ENCODE measurements around the gene ARIH1.
"Not testable (repeated sequence)": the region's sequence is repeated elsewhere in the genome, so short reads cannot be mapped to it uniquely, and the experiment has no call there.

ARIH1 gene

GRCh38 chr15:72474912-72475628 is 940 bp downstream of the ARIH1 start:
- H3K27ac Mint-ChIP-seq: peak overlapping the region; percentile 100
- H3K9me3 Mint-ChIP-seq: no peaks in the 10 kb centered on the region
- H3K4me1 Mint-ChIP-seq: peaks cover 31% of the 10 kb centered on the region
- ATAC-seq (ENCODE audit: low read depth) (peak; percentile 55), DNase-seq (ENCODE audit: low spot score in 2 of 2) (peak; percentile 80 to 85)
- H3K36me3 Mint-ChIP-seq: peaks cover 8% of the 10 kb centered on the region
- H3K4me3 Mint-ChIP-seq: peak overlapping the region; percentile 95
- no peaks in the 10 kb centered on the region for H3K27me3 Mint-ChIP-seq

GRCh38 chr15:72475674-72476073 is 1.5 kb downstream of the ARIH1 start:
- peaks cover 31% of the 10 kb centered on the region for H3K4me1 Mint-ChIP-seq
- DNase-seq (ENCODE audit: low spot score in 2 of 2) (no peak), ATAC-seq (ENCODE audit: low read depth) (no peak)
- no peaks in the 10 kb centered on the region for H3K27me3 Mint-ChIP-seq
- H3K36me3 Mint-ChIP-seq: peaks cover 9% of the 10 kb centered on the region
- no peaks in the 10 kb centered on the region for H3K9me3 Mint-ChIP-seq
- peak overlapping the region; percentile 100 for H3K27ac Mint-ChIP-seq
- H3K4me3 Mint-ChIP-seq: peak overlapping the region; percentile 95

GRCh38 chr15:72476330-72476729 is 2.2 kb downstream of the ARIH1 start:
- DNase-seq (ENCODE audit: low spot score in 2 of 2); H3K9me3 Mint-ChIP-seq; ATAC-seq (ENCODE audit: low read depth); H3K27ac Mint-ChIP-seq; H3K27me3 Mint-ChIP-seq: not testable (repeated sequence)
- Mint-ChIP-seq H3K36me3 (peaks cover 13% of the 10 kb centered on the region), H3K4me3 (peak overlapping the region; percentile 63), H3K4me1 (peaks cover 33% of the 10 kb centered on the region)

GRCh38 chr15:72481015-72481659 is 7.0 kb downstream of the ARIH1 start:
- H3K4me3 Mint-ChIP-seq: no peak overlapping the region
- peak overlapping the region; percentile 56 for H3K27ac Mint-ChIP-seq
- H3K27me3 Mint-ChIP-seq: no peaks in the 10 kb centered on the region
- peaks cover 12% of the 10 kb centered on the region for H3K36me3 Mint-ChIP-seq
- no peak for ATAC-seq (ENCODE audit: low read depth)
- DNase-seq (ENCODE audit: low spot score in 2 of 2): no peak
- H3K9me3 Mint-ChIP-seq: no peaks in the 10 kb centered on the region
- peaks cover 34% of the 10 kb centered on the region for H3K4me1 Mint-ChIP-seq

GRCh38 chr15:72482275-72482674 is 8.1 kb downstream of the ARIH1 start:
- Mint-ChIP-seq H3K4me3 (peak overlapping the region; percentile 1), H3K27ac (no peak overlapping the region), H3K9me3 (no peaks in the 10 kb centered on the region), H3K27me3 (no peaks in the 10 kb centered on the region), H3K4me1 (peaks cover 31% of the 10 kb centered on the region), H3K36me3 (peaks cover 12% of the 10 kb centered on the region)
- DNase-seq (ENCODE audit: low spot score in 2 of 2) (no peak), ATAC-seq (ENCODE audit: low read depth) (peak; percentile 66)

GRCh38 chr15:72483279-72483678 is 9.1 kb downstream of the ARIH1 start:
- ATAC-seq (ENCODE audit: low read depth) (no peak), DNase-seq (ENCODE audit: low spot score in 2 of 2) (no peak)
- Mint-ChIP-seq H3K27me3 (no peaks in the 10 kb centered on the region), H3K4me3 (no peak overlapping the region), H3K4me1 (peaks cover 38% of the 10 kb centered on the region), H3K9me3 (no peaks in the 10 kb centered on the region), H3K36me3 (peaks cover 18% of the 10 kb centered on the region), H3K27ac (no peak overlapping the region)

- ATAC-seq (ENCODE audit: low read depth) (no peak), DNase-seq (ENCODE audit: low spot score in 2 of 2) (no peak)
- Mint-ChIP-seq H3K9me3 (no peaks in the 10 kb centered on the region), H3K27me3 (no peaks in the 10 kb centered on the region), H3K4me1 (peaks cover 36% of the 10 kb centered on the region), H3K4me3 (no peak overlapping the region), H3K27ac (no peak overlapping the region), H3K36me3 (peaks cover 11% of the 10 kb centered on the region)
Measured at GRCh38 chr15:72486144-72486543, 12.0 kb downstream of the ARIH1 start.

GRCh38 chr15:72487070-72487797 is 13.1 kb downstream of the ARIH1 start:
- DNase-seq (ENCODE audit: low spot score in 2 of 2) (no peak), ATAC-seq (ENCODE audit: low read depth) (no peak)
- H3K27ac Mint-ChIP-seq: peak overlapping the region; percentile 56
- H3K27me3 Mint-ChIP-seq: no peaks in the 10 kb centered on the region
- peaks cover 10% of the 10 kb centered on the region for H3K36me3 Mint-ChIP-seq
- no peaks in the 10 kb centered on the region for H3K9me3 Mint-ChIP-seq
- H3K4me1 Mint-ChIP-seq: peaks cover 36% of the 10 kb centered on the region
- no peak overlapping the region for H3K4me3 Mint-ChIP-seq

- peaks cover 35% of the 10 kb centered on the region for H3K4me1 Mint-ChIP-seq
- ATAC-seq (ENCODE audit: low read depth) (no peak), DNase-seq (ENCODE audit: low spot score in 2 of 2) (no peak)
- H3K36me3 Mint-ChIP-seq: peaks cover 10% of the 10 kb centered on the region
- H3K27ac Mint-ChIP-seq: no peak overlapping the region
- H3K27me3 Mint-ChIP-seq: no peaks in the 10 kb centered on the region
- no peaks in the 10 kb centered on the region for H3K9me3 Mint-ChIP-seq
- no peak overlapping the region for H3K4me3 Mint-ChIP-seq
Measured at GRCh38 chr15:72488558-72488957, 14.4 kb downstream of the ARIH1 start.

- no peak for ATAC-seq (ENCODE audit: low read depth)
- Mint-ChIP-seq H3K9me3 (no peaks in the 10 kb centered on the region), H3K4me1 (peaks cover 40% of the 10 kb centered on the region), H3K4me3 (no peak overlapping the region), H3K27ac (no peak overlapping the region), H3K36me3 (peaks cover 9% of the 10 kb centered on the region), H3K27me3 (no peaks in the 10 kb centered on the region)
- DNase-seq (ENCODE audit: low spot score in 2 of 2): no peak
Measured at GRCh38 chr15:72489943-72490554, 15.9 kb downstream of the ARIH1 start.

GRCh38 chr15:72491768-72492167 is 17.6 kb downstream of the ARIH1 start:
- DNase-seq (ENCODE audit: low spot score in 2 of 2) (no peak), ATAC-seq (ENCODE audit: low read depth) (no peak)
- H3K4me1 Mint-ChIP-seq: peaks cover 46% of the 10 kb centered on the region
- no peaks in the 10 kb centered on the region for H3K27me3 Mint-ChIP-seq
- H3K9me3 Mint-ChIP-seq: no peaks in the 10 kb centered on the region
- H3K36me3 Mint-ChIP-seq: peaks cover 9% of the 10 kb centered on the region
- no peak overlapping the region for H3K4me3 Mint-ChIP-seq
- no peak overlapping the region for H3K27ac Mint-ChIP-seq

- H3K4me3 Mint-ChIP-seq: no peak overlapping the region
- H3K36me3 Mint-ChIP-seq: peaks cover 5% of the 10 kb centered on the region
- H3K27me3 Mint-ChIP-seq: no peaks in the 10 kb centered on the region
- peak overlapping the region; percentile 31 for H3K27ac Mint-ChIP-seq
- ATAC-seq (ENCODE audit: low read depth): peak; percentile 7
- H3K4me1 Mint-ChIP-seq: peaks cover 39% of the 10 kb centered on the region
- no peaks in the 10 kb centered on the region for H3K9me3 Mint-ChIP-seq
- DNase-seq (ENCODE audit: low spot score in 2 of 2): no peak
Measured at GRCh38 chr15:72492733-72493132, 18.6 kb downstream of the ARIH1 start.

GRCh38 chr15:72493220-72493619 is 19.1 kb downstream of the ARIH1 start:
- no peaks in the 10 kb centered on the region for H3K9me3 Mint-ChIP-seq
- H3K27ac Mint-ChIP-seq: peak overlapping the region; percentile 31
- no peak overlapping the region for H3K4me3 Mint-ChIP-seq
- ATAC-seq (ENCODE audit: low read depth): peak; percentile 13
- peaks cover 35% of the 10 kb centered on the region for H3K4me1 Mint-ChIP-seq
- H3K36me3 Mint-ChIP-seq: peaks cover 3% of the 10 kb centered on the region
- no peaks in the 10 kb centered on the region for H3K27me3 Mint-ChIP-seq
- no peak for DNase-seq (ENCODE audit: low spot score in 2 of 2)

GRCh38 chr15:72495007-72495406 is 20.9 kb downstream of the ARIH1 start:
- no peaks in the 10 kb centered on the region for H3K27me3 Mint-ChIP-seq
- ATAC-seq (ENCODE audit: low read depth): peak; percentile 13
- no peak overlapping the region for H3K4me3 Mint-ChIP-seq
- peaks cover 7% of the 10 kb centered on the region for H3K36me3 Mint-ChIP-seq
- no peak overlapping the region for H3K27ac Mint-ChIP-seq
- no peaks in the 10 kb centered on the region for H3K9me3 Mint-ChIP-seq
- no peak for DNase-seq (ENCODE audit: low spot score in 2 of 2)
- H3K4me1 Mint-ChIP-seq: peaks cover 36% of the 10 kb centered on the region

All from memory B cell (primary cell).